GM21423 (cell line): ENCODE measurements around the gene KCNJ10.
"Not testable (repeated sequence)": the region's sequence is repeated elsewhere in the genome, so short reads cannot be mapped to it uniquely, and the experiment has no call there.

ENCODE experiments used
- ATAC-seq: cut with Tn5 transposase; IDR thresholded peaks from one replicate; pipeline ENCODE4 v1.9.1; 2021; ENCODE audit warnings: mild to moderate bottlenecking, moderate library complexity; ENCODE audit not compliant: unreplicated experiment

Gene KCNJ10

DNA sequence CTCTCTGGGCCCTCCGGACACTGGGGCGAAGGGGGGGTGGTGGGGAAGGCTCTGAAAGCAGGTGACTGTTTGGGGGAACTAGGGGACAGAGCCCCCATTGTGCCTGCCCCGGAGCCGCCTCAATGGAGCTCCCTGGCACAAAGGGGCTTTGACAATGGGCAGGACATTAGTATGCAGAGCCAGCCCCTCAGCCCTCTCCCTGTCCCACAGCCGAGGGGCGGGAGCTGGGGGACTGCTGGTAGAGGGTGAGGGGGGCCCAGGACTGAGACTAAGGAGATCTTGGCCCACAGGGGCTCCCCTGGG is 7.8 kb downstream of the KCNJ10 start:
- no peak for ATAC-seq

DNA sequence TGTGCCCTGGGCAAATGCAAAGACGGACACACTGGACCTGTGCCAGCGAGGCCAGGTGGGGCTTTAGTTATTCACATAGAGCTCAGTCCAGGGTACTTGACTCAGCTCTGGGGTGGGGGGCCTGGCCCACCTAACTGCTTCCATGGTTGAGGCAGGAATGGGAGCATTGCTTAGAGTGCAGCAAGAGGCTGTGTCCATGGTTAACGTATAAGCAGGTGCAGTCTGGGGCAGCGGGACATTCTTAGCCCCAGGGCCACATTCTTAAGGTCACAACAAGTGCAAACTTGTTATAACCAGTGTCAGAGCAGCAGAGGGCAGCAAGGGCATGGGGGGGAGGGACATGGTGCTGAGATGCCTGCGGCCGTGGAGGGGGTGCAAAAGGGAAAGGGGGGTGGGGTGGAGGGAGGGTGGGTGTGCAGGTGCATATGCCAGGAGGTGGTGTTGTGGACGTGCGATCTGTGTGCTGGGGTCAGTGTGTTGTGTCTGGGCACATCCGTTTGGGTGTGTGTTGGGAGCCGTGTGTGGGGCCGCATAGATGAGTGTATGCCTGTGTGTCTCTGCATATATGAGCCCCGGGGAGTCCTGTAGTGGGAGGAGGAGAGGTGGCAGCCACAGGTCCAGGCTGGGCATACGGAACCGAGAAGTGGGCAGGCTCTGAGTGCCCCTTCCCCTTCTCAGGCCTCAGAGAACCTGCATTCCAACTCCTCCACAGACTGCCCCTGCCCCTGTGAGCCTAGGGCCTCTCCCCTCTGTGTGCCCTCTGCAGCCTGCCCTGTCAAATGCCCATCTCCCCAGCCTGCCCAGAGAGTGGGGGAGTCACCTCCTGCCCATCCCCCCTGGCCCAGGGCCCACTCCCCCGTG is 8.4 kb downstream of the KCNJ10 start:
- ATAC-seq, result no peak

DNA sequence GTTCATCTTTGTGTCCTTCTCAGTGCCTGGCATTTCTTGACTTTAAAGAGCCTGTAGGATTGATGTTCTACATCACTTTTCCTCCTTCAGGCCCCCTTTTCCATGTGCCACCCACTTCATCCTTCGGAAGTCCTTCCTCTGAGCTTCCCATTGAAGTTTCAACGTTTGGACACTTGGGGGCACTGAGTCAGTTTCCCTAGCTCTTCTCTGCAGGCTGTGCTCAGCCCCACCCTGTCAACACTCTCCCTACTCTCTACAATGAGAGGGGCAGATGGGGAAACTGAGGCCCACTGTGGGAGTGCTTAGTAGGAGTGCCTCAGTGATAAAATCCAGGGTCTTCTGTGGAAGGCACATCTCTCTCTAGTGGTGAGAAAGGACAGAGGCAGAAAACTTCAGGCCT is 11.9 kb downstream of the KCNJ10 start:
- ATAC-seq, result no peak

DNA sequence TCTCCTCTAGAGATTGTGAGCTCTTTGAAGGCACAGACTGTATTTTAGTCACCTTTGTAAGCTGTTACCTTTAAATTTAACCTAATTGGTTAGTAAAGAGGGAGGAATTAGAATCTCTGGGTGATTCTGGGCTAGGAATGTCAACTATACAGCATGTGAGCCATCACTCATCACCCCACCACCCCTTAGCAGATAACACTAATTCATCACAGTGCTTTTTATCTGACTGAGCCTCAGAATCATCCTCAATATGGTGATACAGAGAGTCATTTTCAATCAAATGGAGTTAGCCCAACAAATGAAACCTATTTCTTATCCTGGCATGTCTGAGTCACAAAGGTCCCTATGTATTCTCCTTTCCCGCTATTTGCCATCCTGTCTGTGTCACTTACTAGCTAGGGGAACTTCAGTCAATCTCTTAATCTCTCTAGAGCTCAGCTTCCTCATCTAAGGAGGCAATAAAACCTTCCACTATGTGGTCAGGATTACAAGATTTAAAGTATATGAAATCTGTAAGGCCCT is 13.3 kb downstream of the KCNJ10 start:
- no peak for ATAC-seq

DNA sequence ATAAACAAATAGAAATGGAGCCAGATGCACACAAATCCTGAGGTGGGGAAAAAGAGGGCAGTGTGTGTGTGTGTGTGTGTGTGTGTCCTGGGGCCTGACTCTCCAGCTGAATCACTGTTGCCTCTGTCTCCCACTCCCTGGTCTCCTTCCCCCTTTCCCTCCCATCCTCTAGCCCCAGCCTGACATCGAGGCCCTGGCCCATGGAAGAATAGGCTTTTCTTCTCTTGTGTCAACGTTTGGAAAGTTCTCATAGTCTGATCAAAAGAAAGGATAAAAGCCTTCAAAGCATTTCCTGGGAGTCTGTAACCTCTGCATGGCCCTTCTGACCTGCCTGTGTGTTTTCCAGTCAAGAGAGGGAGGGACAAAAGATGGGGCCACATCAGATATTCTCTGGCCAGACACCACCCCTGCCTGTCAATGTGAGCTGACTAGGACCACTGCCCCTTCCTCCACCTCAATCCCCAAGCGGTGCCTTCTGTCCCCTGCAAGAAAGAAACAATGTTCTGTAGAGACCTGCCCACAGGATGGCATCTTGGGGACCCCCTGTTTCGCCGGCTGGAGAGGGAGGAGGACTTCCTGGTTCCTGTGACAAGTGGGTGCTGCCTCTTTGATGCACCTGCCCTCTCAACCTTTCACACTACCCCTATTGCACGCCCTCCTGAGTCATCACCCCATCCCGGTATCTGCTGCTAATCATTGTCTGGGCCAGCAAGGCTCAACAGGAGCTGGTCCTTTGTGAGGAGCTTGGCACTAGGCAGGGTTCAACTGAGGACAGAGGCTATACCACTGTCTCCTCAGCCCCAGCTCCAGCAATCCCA is 16.2 kb downstream of the KCNJ10 start:
- no peak for ATAC-seq

DNA sequence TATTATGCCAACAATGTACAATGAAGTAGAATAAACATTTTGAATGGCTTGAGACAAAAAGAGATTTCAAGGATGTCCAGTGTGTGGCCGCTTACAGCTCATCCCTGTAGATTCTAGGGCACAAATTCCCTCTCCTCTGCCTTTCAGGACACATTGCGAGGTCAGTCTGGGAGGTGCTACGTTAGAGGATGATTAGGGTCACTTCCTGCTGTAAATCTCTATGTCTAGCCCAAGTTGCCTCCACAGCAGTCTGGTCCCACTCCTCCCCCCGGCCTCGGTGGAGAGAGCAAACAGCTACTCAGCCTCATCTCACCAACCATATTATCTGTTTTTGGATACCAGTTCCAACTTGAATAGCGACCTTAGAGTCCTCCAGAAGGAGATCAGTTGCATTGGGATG is 17.0 kb downstream of the KCNJ10 start:
- no peak for ATAC-seq

DNA sequence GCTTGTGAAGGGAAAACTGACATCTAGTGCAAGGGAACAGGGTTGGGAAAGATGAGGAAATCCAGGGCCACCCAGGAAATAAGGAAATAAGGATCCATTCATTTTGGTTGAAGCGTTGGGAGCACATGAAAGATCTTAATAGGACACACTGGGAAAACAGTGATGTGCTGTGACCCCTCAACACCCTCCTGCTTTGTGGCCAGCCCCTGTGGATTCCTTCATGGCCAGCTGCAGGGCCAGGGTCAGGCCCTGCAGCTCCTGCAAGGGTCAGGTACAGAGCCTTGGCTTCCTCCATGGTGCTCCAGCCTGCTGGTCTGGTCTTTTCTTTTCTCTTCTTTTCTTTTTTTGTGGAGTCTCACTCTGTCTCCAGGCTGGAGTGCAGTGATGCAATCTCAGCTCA is 19.3 kb downstream of the KCNJ10 start:
- ATAC-seq, result no peak

DNA sequence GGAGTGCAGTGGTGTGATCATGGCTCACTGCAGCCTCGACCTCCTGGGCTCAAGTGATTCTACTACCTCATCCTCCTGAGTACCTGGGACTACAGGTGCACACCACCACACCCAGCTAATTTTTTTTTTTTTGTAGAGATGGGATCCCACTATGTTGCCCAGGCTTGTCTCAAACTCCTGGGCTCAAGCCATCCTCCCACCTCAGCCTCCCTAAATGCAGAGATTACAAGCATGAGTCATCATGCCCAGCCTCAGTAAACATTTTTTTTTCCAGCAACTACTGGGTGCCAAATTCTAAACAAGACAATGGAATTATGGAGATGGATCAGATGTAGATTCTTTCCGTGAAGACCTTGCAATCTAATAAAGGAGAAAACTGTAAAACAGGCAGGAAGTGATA is 19.8 kb downstream of the KCNJ10 start:
- ATAC-seq, result not testable (repeated sequence)

DNA sequence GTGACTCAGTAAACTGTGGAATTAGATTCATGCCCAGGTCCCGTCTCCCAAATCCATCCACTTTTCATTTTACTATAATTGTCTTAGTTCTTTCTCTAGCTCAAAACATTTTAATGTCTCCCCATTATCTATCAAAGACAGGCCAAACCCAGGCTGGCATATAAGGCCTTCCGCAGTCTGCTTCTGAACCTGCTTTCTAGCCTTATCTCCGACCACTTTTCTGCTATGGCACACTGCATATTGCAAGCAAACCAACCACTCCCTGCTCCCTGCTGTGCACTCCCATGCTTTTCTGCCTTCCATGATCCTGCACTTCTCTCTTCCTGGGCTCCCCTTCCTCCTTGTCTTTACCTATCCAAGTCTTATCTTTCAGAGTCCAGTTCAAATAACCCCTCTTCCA is 20.9 kb downstream of the KCNJ10 start:
- ATAC-seq, result no peak

DNA sequence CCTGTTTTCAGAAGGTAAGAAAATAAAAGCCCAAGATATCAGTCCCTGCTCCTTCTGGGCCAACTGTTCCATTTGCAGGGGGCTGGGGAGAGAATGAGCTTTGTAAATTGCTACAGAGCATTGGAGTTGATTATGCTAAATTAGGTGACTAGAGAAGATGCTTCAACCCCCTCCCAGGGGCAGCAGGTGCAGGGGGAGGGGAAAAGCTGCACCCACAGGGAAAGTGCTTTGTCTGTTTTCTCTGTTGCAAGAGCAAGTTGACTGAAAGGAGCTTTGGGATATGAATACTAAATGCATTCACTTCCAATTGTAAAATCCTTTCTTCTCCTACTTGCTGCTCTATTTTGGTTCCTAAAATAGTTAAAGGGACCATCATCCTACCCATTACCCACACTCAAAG is 21.6 kb downstream of the KCNJ10 start:
- no peak for ATAC-seq

DNA sequence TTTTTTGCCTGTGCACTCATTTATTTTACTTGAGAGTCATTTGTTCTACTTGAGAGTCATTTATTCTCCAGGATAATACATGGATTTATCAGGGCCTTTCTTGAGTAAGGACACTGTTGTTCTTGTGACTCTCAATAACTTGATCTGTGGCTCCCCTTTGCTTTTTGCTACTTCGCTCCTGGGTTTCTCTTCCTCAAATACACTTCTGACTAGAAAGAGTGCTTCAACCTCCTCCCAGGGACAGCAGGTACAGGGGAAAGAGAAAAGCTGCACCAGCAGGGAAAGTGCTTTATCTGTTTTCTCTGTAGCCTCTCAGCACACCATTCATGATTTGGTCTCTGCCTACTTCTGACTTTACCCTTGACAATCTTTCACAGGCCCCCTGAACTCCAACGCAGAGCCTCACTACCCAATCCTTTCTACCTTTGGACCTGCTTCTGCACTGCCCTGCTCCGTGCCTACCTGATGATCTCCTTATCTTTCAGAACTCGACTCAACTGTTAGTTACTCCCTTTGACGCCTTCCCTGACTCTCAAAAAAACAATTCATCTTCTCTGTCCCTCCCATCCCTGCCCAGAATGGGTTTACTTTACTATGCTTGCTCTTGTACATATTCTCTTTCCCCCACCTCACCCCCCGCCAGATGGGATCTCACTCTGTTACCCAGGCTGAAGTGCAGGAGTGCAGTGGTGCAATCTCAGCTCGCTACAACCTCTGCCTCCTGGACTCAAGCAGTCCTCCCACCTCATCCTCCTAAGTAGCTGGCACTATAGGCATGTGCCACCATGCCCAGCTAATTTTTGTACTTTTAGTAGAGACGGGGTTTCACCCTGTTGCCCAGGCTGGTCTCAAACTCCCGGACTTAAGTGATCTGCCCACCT is 22.6 kb downstream of the KCNJ10 start:
- peak; percentile 34 for ATAC-seq

DNA sequence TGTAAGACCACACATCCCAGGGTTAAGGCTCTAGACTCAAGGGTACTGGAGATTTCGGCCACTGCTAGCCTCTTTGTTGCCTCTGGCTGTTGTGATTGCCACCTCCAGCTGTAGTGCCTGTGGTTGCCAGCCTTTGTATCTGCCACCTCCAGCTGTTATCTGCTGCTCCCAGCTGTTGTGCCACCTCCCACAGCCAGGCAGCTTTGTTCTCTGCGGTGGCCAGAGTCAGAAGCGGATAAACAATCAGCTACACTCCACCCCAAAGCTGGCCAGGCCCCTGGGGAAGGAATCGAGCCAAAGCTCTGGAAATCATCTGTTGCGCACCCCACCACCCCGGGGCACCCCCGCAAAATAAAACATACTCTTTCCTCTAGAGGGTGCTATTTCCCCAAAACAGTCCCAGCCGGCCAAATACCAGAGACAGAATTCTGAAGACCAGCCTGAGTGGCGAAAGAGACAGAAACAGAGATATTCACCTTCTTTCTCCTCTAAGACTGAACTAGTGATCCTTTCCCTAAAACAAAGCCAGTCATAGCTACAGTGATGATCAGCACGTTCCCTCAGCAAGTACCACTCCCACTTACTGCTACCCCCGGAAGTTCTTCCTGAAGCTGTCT is 23.4 kb downstream of the KCNJ10 start:
- ATAC-seq, result peak; percentile 75

DNA sequence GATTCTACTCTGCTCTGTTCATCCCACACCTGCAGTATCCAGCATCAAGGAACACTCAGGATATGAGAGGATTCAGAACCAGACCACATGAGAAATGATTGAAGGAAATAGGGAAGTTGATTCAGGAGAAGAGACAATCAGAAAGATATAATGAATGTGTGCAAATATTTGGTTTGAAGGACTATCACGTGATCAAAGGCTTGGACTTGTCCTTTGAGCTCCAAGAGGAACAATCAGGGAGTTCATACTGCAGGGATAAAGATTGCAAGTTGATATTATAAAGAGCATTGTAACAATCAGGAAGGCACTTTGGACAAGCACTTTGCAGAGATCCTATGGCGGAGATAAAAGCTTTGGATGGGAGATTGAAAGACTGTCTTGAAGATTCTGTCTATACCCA is 24.3 kb downstream of the KCNJ10 start:
- ATAC-seq, result no peak

DNA sequence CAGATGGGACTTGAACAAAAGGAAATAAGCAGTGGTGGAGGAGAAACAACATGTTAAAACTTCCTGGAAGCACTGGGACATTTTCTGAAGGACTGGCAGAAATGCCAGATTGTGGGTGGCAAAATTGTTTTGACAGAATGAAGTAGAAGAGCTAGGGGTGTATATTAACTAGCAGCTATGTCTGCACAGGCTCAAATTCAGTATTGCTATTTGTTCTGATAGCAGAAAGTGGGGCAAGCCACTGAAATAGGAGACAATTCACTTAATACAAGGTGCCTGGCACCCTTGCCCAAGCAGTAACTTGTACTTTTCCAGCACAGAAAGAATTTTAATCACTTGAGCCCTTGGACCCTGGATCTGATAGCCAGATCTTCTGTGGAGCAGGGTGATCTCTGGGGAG is 26.4 kb downstream of the KCNJ10 start:
- ATAC-seq, result no peak

DNA sequence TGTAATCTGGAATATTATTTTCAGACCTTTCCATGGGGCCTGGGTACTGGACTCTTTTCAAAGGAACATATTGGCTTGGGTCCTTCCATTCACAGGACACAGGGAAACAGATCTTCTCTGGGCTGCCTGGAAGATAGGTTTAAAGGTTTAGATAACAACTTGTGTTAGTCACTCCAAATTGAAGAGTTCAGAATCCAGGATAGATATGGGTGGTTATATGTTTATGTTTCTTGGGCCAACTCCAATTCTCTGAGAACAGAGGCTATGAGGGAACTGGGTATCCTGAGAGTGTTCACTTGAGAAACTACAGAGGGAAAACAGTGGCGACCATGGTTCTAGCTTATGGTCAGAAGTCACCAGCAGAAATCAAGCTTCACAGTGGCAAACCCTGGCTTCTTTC is 29.5 kb downstream of the KCNJ10 start:
- ATAC-seq, result no peak

DNA sequence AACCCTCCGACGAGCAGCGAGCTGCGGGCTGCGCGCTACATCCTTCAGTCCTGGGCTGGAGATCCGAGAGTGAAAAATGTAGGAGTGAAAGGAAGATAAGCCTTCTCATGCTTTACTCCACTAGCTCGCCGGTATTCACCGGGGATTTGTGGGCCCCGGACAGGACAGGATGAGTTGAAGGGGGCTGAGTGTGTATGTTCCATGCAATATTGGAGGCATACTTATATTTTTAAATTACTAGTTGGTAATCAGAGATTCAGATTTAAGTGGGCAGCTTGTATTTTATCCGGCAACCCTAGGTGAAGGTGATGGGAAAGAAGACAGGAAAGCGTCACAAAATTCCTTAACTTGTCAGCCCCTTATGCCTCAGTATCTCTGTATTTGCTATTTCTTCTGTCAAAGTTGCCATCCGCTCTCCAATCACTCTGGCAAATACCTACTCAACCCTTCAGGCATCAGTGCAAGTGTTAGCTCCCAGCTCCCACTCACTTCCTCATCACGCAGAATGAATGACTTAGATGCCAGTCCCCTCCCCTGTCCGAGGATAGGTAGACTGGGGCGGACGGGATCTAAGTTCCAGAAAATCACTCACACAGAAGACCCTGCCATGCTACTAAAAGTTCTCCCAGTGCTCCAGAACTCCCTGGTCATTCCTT is 37.7 kb downstream of the KCNJ10 start:
- ATAC-seq, result peak; percentile 20

DNA sequence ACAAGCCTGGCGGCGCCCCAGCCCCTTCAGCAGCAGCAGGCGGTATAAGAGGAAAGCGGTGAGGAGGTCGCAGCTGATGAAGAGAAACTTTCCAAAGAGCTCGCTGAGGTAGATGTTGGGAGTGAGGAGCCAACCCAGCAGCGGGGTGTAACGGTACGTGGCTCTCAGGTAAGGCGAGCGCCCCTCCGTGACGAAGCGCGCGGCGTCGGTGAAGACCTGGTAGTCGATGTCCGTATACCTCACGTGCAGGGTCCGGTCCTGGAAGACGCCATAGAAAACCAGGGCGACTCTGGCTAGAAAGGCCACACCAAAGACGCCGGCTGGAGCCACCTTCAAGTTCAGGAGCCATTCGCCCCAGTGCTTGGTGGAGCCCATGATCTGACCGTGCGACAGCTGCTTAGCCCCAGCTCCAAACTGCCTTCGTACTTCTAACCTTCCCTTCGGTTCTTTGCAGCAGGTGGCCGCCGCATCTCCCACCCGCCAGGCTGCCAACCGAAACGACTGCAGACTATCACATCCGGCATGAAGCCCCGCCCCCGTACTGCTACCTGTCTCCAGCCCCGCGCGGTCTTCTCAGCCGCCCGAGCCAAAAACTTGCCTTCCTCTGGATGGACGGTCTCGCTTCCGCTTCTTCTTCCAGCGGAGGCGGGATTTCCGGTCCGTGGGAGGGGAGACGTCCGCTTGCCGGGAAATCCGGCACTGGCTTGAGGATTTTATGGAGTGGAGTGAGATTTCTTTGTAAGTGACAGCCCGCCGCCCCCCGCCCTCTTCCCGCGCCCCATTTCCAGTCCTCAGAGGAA is 38.4 kb downstream of the KCNJ10 start, which contains the start of gene PIGM:
Gene PIGM (minus strand): TSS at position 626 of the 800 bp plus-strand sequence. CDS start 251 bp downstream, at position 375.
- ATAC-seq, result peak; percentile 95

DNA sequence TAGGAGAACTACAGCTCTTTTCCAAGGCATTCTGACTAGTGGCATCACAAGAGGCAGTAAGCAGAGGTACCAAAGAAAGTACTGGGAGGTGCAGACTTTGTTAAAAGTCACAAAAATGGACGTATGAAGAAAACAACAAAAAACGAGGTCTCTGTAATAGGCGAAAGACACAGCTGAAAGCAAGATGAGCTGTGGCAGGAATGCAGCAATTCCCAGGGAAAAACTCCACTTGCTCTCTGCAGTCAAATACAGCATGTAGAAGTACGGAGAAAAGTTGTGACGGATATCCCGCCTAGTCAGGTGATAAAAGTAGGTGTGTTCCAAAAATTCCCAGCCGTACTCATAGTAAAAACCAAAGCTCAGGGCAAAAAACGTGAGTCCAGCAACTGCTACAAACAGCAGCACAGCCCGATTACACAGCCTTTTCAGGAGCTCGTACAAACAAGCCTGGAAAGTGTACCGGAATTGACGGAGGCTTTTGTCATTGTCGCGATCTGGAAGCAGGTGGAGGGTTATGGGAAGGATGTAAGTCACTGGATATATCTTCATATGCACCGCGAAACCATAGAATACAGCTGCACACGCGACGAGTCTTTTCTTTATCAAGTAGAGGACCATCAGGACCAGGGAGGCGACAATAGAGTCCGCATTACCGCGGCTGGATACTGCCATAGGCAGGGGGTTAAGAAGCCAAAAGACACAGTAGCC is 39.1 kb downstream of the KCNJ10 start:
- peak; percentile 9 for ATAC-seq

DNA sequence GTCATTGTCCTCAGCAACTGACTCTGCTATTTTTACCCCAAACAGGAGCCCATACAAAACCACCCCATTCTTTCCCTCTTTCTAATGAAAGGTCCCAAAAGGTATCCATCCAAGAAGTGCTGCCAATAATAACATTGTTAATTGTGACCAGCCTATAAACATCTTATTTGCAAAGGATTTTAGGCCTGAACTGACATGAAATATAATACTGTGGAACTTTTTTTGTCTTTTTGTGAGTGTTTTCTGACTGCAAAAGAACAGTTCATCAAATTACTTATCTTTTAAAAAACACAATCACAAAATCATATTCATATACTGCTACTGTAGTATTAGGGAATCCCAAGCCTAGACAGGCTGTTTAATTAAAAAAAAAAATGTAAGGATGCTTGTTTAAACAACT is 41.5 kb downstream of the KCNJ10 start:
- no peak for ATAC-seq
